Left ventricle myocardium inferior (tissue), 1 donor: ENCODE data around the gene IFT43. TPM values are rescaled to one million over a fixed set of nuclear protein-coding genes. Genes with fewer than 3 reads are reported as not detected.

ENCODE experiments used
- DNase-seq: peaks from one replicate; pipeline ENCODE4 v3.0.0-alpha.2; 2020
- H3K27ac ChIP-seq: fragments of 200-600 bp; replicated peaks from 2 replicates; pipeline ENCODE4 v1.8.0; 2021
- H3K27me3 ChIP-seq: fragments of 200-600 bp; 2 replicates; pipeline ENCODE4 v1.8.0; 2021; ENCODE audit warnings: low read depth
- H3K36me3 ChIP-seq: fragments of 200-600 bp; 2 replicates; pipeline ENCODE4 v1.8.0; 2021
- H3K4me1 ChIP-seq: fragments of 200-600 bp; 2 replicates; pipeline ENCODE4 v1.8.0; 2021
- H3K4me3 ChIP-seq: fragments of 200-600 bp; 2 replicates; pipeline ENCODE4 v1.8.0; 2021; ENCODE audit warnings: mild to moderate bottlenecking, moderate library complexity
- H3K9me3 ChIP-seq: fragments of 200-600 bp; replicated peaks from 2 replicates; pipeline ENCODE4 v1.8.0; 2021
- CTCF ChIP-seq: fragments of 200-600 bp; IDR thresholded peaks from 2 replicates; pipeline ENCODE4 v1.8.0; 2021; ENCODE audit warnings: antibody characterized with exemption, mild to moderate bottlenecking, borderline replicate concordance
- intact Hi-C: fragments of 100-400 bp; cut with micrococcal nuclease; formaldehyde crosslinking; loops from one replicate; pipeline ENCODE4 v1.11.0; 2022
- total RNA-seq: library from RNA; stranded (reverse); fragmentation: NEBNext Ultra II Directional; extraction: Animal tissue kit (Norgen Biotek cat#: 25700); gene quantifications from one replicate; pipeline ENCODE4 v1.2.1, GENCODE V29; 2021
- donor health status: DM: no; HTN: yes; CAD: no; lungs with severe emphysema.

The IFT43 gene
- total RNA-seq, 1 donor from 2014 or later = 29.8 TPM

- H3K36me3 ChIP-seq = peaks cover 25% of the 10 kb centered on the region
- peak overlapping the region; percentile 4 for H3K27ac ChIP-seq
- no peaks in the 10 kb centered on the region for H3K9me3 ChIP-seq
- no peak overlapping the region for H3K4me3 ChIP-seq
- intact Hi-C loops = no loop called here
- peaks cover 25% of the 10 kb centered on the region for H3K4me1 ChIP-seq
- no peaks in the 10 kb centered on the region for H3K27me3 ChIP-seq
- TF ChIP-seq CTCF = no peak
- DNase-seq = no peak
Observed at GRCh38 chr14:75969126-75969525, 16.4 kb upstream of the IFT43 start.

DNA sequence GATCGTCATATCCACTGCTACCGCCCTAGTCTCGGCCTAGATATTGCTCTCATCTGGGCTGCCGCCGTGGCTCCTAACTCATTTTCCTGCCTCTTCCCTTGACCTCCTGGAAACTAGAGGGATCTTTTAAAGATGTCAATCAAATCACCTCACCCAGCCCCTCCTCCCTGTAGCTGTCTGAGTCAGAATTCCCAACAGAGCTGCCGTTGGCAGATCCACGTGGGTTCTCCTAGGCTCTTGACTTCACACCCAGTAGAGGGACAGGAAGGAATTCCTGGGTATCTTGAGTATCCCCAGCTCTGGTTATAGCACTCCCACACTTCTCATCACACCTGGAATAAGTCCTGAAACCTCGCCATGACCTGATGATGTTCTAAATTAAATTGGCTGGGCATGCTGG is 15.7 kb upstream of the IFT43 start:
- intact Hi-C loops = no loop called here
- no peak overlapping the region for H3K27ac ChIP-seq
- no peak for DNase-seq
- TF ChIP-seq CTCF = no peak
- no peaks in the 10 kb centered on the region for H3K9me3 ChIP-seq
- H3K27me3 ChIP-seq = no peaks in the 10 kb centered on the region
- H3K4me3 ChIP-seq = no peak overlapping the region
- peaks cover 25% of the 10 kb centered on the region for H3K4me1 ChIP-seq
- H3K36me3 ChIP-seq = peaks cover 17% of the 10 kb centered on the region

GRCh38 chr14:75970989-75971388 is 14.6 kb upstream of the IFT43 start:
- Histone ChIP-seq H3K36me3 (peaks cover 6% of the 10 kb centered on the region), H3K9me3 (no peaks in the 10 kb centered on the region), H3K27me3 (no peaks in the 10 kb centered on the region), H3K4me1 (peaks cover 25% of the 10 kb centered on the region), H3K4me3 (no peak overlapping the region), H3K27ac (no peak overlapping the region)
- intact Hi-C loops = no loop called here
- no peak for TF ChIP-seq CTCF
- DNase-seq = no peak

DNA sequence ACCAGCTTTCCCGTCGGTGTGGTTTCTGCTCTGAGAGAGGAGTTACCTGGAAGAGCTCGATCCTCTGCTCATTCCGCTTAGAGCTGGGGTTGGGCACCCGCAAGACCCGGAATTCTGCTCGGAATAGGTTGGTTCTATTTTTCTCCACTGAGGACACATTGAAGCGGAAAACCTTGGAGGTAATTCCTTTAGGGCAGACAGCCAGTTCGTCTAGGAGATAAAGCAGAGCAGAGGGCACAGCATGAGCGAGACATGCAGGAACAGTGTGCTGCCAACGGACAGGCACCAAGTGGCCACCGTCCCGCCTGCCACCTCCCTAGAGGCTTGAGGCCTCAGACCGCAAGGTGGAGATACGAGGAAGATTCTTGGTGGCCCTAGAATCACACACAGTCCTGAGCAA is 14.1 kb upstream of the IFT43 start:
- no peak for TF ChIP-seq CTCF
- no peaks in the 10 kb centered on the region for H3K27me3 ChIP-seq
- no peak overlapping the region for H3K4me3 ChIP-seq
- peaks cover 25% of the 10 kb centered on the region for H3K4me1 ChIP-seq
- H3K36me3 ChIP-seq = peaks cover under 1% of the 10 kb centered on the region
- intact Hi-C loops = no loop called here
- no peak for DNase-seq
- H3K9me3 ChIP-seq = no peaks in the 10 kb centered on the region
- H3K27ac ChIP-seq = no peak overlapping the region

- no peaks in the 10 kb centered on the region for H3K36me3 ChIP-seq
- H3K27ac ChIP-seq = no peak overlapping the region
- no peak for DNase-seq
- TF ChIP-seq CTCF = no peak
- H3K4me1 ChIP-seq = peaks cover 30% of the 10 kb centered on the region
- intact Hi-C loops = no loop called here
- H3K27me3 ChIP-seq = no peaks in the 10 kb centered on the region
- no peak overlapping the region for H3K4me3 ChIP-seq
- H3K9me3 ChIP-seq = no peaks in the 10 kb centered on the region
Observed at GRCh38 chr14:75972801-75973421, 12.7 kb upstream of the IFT43 start.
